ENCODE results near the gene TNPO1. TPM values are rescaled to one million over a fixed set of nuclear protein-coding genes. Genes with fewer than 3 reads are reported as not detected.
A peak's percentile ranks its signal among the peaks of the same experiment; 100 is the strongest.

TNPO1 gene
- total RNA-seq, 4 donors from 2014 or later = 81.2 to 131 (median 116) TPM

DNA sequence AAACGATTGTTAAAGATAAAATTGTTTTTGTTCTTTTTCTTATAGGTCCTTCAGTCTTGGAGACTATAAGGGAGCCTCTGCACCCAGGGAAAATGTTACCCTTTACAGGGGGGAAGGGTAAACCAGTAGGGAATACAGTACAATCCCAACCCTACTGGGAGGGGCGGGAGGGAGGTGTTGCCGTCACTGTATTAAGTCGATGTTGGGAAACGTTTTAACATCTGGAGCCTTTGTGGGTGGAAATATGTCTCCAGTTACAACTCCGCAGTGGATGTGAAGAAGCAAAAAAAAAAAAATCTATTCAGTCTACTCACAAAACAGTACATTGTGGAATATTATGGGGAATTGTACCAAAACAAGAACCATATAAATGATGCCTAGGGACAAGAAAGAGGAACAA is 92.2 kb downstream of the TNPO1 start:
- Histone ChIP-seq H3K9me3 (no peaks in the 10 kb centered on the region), H3K27ac (no peak overlapping the region), H3K4me3 (no peak overlapping the region), H3K36me3 (peaks cover 10 to 71% of the 10 kb centered on the region in 2 donors), H3K27me3 (no peaks in the 10 kb centered on the region), H3K4me1 (no peaks in the 10 kb centered on the region)
- no peak for ATAC-seq
- TF ChIP-seq POLR2A (IDR thresholded peaks at IDR 0.05) = no peak
- TF ChIP-seq, protein P1, sequence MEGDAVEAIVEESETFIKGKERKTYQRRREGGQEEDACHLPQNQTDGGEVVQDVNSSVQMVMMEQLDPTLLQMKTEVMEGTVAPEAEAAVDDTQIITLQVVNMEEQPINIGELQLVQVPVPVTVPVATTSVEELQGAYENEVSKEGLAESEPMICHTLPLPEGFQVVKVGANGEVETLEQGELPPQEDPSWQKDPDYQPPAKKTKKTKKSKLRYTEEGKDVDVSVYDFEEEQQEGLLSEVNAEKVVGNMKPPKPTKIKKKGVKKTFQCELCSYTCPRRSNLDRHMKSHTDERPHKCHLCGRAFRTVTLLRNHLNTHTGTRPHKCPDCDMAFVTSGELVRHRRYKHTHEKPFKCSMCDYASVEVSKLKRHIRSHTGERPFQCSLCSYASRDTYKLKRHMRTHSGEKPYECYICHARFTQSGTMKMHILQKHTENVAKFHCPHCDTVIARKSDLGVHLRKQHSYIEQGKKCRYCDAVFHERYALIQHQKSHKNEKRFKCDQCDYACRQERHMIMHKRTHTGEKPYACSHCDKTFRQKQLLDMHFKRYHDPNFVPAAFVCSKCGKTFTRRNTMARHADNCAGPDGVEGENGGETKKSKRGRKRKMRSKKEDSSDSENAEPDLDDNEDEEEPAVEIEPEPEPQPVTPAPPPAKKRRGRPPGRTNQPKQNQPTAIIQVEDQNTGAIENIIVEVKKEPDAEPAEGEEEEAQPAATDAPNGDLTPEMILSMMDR (IDR thresholded peaks at IDR 0.05) = no peak
- no peak for TF ChIP-seq EP300 (IDR thresholded peaks at IDR 0.05)
- no peak for TF ChIP-seq POLR2AphosphoS5 (IDR thresholded peaks at IDR 0.05)
- WGBS, 2 donors (ENCODE audit: low coverage in 1 of 2) = 64 to 72% methylated on average over 4 to 6 of the region's 6 CpGs

DNA sequence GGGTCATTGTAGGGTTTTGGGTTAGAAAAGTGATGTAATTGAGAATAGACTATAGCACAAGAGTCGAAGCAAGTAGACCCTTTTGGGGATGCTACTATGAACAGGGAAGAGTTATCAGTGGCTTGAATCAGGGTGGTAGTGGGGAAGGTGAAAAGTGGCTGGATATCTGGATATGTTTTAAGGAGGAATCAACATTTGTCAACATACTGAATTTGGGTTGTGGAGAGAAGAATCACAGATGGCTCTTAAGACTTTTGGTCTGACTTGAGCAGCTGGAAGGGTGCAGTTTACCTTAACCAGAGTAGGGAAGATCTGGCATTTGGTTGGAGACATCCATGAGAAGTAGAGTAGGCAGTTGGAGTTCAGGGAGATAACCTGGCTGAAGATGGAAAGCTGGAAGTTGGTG is 100.9 kb downstream of the TNPO1 start:
- Histone ChIP-seq H3K36me3 (peaks cover 0 to 6% of the 10 kb centered on the region in 2 donors), H3K27ac (no peak overlapping the region), H3K4me1 (no peaks in the 10 kb centered on the region), H3K9me3 (no peaks in the 10 kb centered on the region), H3K27me3 (no peaks in the 10 kb centered on the region), H3K4me3 (no peak overlapping the region)
- ATAC-seq = no peak
- TF ChIP-seq, protein P1 (IDR thresholded peaks at IDR 0.05) = no peak
- TF ChIP-seq EP300 (IDR thresholded peaks at IDR 0.05) = no peak
- TF ChIP-seq POLR2AphosphoS5 (IDR thresholded peaks at IDR 0.05) = no peak
- no peak for TF ChIP-seq POLR2A (IDR thresholded peaks at IDR 0.05)
- 93 to 100% methylated on average over 1 of the region's 1 CpG for WGBS, 2 donors (ENCODE audit: low coverage in 1 of 2)

DNA sequence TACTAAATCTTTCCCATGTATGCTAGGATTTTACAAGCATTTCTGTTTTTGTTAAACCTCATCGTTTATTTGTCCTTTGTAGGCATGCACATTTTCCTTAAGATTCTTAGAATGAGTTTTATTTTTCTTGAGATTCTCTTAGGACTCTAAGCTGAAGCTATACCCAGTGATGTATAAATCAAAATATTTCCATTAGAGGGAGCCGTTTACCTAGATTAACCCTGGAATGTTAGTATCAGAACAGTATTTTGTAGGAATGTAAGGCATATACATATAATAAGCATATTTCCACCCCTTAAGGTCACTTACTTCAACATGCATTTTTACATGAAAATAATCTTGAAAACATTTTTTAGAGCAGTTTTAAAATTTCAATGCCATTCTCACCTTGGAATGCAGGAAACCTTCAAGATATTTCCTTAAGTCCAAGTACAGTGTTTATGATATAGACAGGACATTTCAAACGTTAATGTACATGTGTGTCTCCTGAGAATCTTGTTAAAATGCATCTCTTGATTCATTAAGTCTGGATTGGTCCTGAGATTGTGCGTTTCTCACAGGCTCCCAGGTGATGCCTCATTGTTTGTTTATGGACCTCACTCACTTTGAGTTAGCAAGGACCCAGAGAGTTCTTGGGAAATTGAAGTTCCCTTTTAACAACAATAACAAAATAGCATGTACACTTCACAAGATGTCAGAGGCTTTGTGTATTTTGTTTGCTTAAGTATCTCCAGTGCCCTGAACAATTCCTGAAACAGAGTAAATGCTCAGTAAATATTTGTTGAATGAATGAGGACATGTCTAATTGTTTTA is 104.4 kb downstream of the TNPO1 start:
- Histone ChIP-seq H3K27ac (no peak overlapping the region), H3K36me3 (no peaks in the 10 kb centered on the region), H3K4me1 (no peaks in the 10 kb centered on the region), H3K27me3 (no peaks in the 10 kb centered on the region), H3K4me3 (no peak overlapping the region), H3K9me3 (no peaks in the 10 kb centered on the region)
- no peak for TF ChIP-seq POLR2A (IDR thresholded peaks at IDR 0.05)
- TF ChIP-seq, protein P1 (IDR thresholded peaks at IDR 0.05) = peak in 2 of 4 experiments; percentile 3 to 27
- 17 to 19% methylated on average over 4 of the region's 4 CpGs for WGBS, 2 donors (ENCODE audit: low coverage in 1 of 2)
- ATAC-seq = no peak

DNA sequence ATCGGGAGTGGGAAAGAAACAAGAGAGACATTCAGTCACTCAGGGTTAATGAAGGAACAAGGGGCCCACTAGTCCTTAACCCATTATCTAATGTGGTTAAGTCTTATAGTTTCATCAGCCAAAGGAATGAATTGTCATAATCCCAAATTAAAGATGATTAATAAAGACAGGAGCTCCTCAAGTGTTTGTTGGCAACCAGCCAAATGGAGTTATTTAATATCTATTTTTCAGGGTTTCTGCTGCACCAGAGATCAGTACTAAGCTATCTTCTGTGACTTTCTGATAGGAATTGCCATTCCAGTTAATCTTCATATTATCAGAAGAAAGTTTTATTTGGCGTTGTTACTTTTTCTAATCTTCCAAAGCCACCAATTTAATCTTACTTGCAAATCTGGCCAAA is 105.4 kb downstream of the TNPO1 start:
- TF ChIP-seq POLR2A (IDR thresholded peaks at IDR 0.05) (no peak), POLR2AphosphoS5 (IDR thresholded peaks at IDR 0.05) (no peak), EP300 (IDR thresholded peaks at IDR 0.05) (no peak)
- TF ChIP-seq, protein P1 (IDR thresholded peaks at IDR 0.05) = no peak
- WGBS, 2 donors (ENCODE audit: low coverage in 1 of 2) = 75 to 89% methylated on average over 2 of the region's 2 CpGs
- H3K36me3 ChIP-seq = no peaks in the 10 kb centered on the region
- H3K9me3 ChIP-seq = no peaks in the 10 kb centered on the region
- no peak overlapping the region for H3K4me3 ChIP-seq
- no peak overlapping the region for H3K27ac ChIP-seq
- H3K27me3 ChIP-seq = no peaks in the 10 kb centered on the region
- ATAC-seq = no peak
- H3K4me1 ChIP-seq = no peaks in the 10 kb centered on the region

DNA sequence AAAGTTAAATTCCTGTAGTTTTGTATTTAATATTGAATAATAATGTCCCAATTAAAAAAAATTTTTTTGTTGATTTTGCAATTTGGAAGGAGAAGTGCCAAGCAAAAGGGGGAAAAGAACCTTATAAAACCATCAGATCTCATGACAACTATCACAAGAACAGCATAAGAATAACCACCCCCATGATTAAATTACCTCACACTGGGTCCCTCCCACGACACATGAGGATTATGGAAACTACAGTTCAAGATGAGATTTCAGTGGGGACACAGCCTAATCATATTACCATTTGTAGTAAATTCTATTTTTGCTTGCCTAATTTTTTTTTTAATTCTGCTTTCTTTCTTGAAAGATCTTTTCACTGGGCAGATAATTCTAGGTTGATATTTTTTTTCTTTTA is 106.0 kb downstream of the TNPO1 start:
- no peak for ATAC-seq
- TF ChIP-seq POLR2A (IDR thresholded peaks at IDR 0.05) (no peak), EP300 (IDR thresholded peaks at IDR 0.05) (no peak), POLR2AphosphoS5 (IDR thresholded peaks at IDR 0.05) (no peak)
- TF ChIP-seq, protein P1 (IDR thresholded peaks at IDR 0.05) = no peak
- Histone ChIP-seq H3K9me3 (no peaks in the 10 kb centered on the region), H3K4me3 (no peak overlapping the region), H3K36me3 (no peaks in the 10 kb centered on the region), H3K27me3 (no peaks in the 10 kb centered on the region), H3K4me1 (no peaks in the 10 kb centered on the region), H3K27ac (no peak overlapping the region)
- 50 to 92% methylated on average over 1 of the region's 1 CpG for WGBS, 2 donors (ENCODE audit: low coverage in 1 of 2)
